AG09309 (cell line): Measurements from ENCODE around the gene RPS6KC1.
A peak's percentile ranks its signal among the peaks of the same experiment; 100 is the strongest.

ENCODE experiments used
- DNase-seq: peaks from one replicate; pipeline ENCODE4 v3.0.0-alpha.2; 2010; ENCODE audit warnings: low read depth
- H3K4me3 ChIP-seq: 2 replicates; pipeline ENCODE4 v1.5.1; 2011; ENCODE audit warnings: mild to moderate bottlenecking, low read depth, low read length, moderate library complexity; ENCODE audit not compliant: control insufficient read depth
- CTCF ChIP-seq: IDR thresholded peaks from 2 replicates; pipeline ENCODE4 v1.5.1; 2011; ENCODE audit warnings: mild to moderate bottlenecking, low read depth, low read length, inconsistent platforms; ENCODE audit not compliant: insufficient read depth, control insufficient read depth; ENCODE audit errors: missing control alignments

Gene RPS6KC1

GRCh38 chr1:213051127-213051880 lies at the start of gene RPS6KC1:
Gene RPS6KC1, plus strand, starts transcription at chr1:213051241. Its CDS starts 164 bp downstream, at chr1:213051405.
- TF ChIP-seq CTCF: peak; percentile 14
- DNase-seq: peak; percentile 23
- peak within 1 kb of the TSS; percentile 100 for H3K4me3 ChIP-seq

- no peak for DNase-seq
- no peak for TF ChIP-seq CTCF
These were observed 47.8 kb upstream of the RPS6KC1 start for GRCh38 chr1:213003256-213003655.

GRCh38 chr1:213008564-213008963 lies 42.5 kb upstream of the RPS6KC1 start:
- no peak for DNase-seq
- no peak for TF ChIP-seq CTCF

More at GRCh38 chr1:213003256-213003655, 47.8 kb upstream of the RPS6KC1 start:
- H3K4me3 ChIP-seq: no peak overlapping the region

GRCh38 chr1:213014642-213015041 lies 36.4 kb upstream of the RPS6KC1 start:
- peak overlapping the region; percentile 99 for H3K4me3 ChIP-seq
- DNase-seq: no peak
- TF ChIP-seq CTCF: no peak

More at GRCh38 chr1:213008564-213008963, 42.5 kb upstream of the RPS6KC1 start:
- no peak overlapping the region for H3K4me3 ChIP-seq

GRCh38 chr1:213015099-213016050 lies 35.7 kb upstream of the RPS6KC1 start, which contains the start of gene ANGEL2:
Gene ANGEL2, minus strand, starts transcription at chr1:213015867. Its CDS starts 196 bp downstream, at chr1:213015671.
- no peak for TF ChIP-seq CTCF
- DNase-seq: peak; percentile 90
- H3K4me3 ChIP-seq: peak within 1 kb of the TSS; percentile 99

GRCh38 chr1:213017447-213018273 lies 33.4 kb upstream of the RPS6KC1 start:
- no peak for DNase-seq
- H3K4me3 ChIP-seq: no peak overlapping the region
- TF ChIP-seq CTCF: no peak
